Measurements from ENCODE around the gene TRIL. TPM values are rescaled to one million over a fixed set of nuclear protein-coding genes. Genes with fewer than 3 reads are reported as not detected.
A peak's percentile ranks its signal among the peaks of the same experiment; 100 is the strongest.

The TRIL gene
- total and polyA plus RNA-seq, 2 of the 13 experiments (the other 11 are each of a cell fraction or from before 2014, with no cell fraction given) = 0.18 to 0.40 TPM

DNA sequence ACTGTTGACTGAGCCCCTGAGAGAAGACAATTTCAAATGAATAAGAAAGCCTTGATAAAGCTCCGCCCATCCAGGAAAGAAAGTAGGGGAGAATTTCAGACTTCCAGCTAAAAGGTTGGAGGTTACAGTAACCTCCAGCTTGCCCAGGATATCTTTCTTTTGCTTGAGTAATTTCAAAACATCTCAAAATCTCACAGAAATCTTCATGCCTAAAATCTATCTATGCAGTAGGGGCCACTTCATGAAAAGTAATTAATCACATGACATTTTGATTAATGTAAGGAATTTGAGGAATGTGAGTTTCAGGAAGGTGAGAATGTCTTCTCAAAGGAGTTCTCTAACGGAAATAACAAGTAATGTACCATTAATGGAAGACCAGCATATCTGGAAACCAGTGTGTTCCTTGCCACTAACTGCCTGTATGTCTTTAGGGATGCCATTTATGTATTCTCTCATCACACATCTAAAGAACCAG lies 24.2 kb downstream of the TRIL start:
- Histone ChIP-seq H3K4me2 (ENCODE audit: low read depth, low read length) (peak overlapping the region; percentile 78), H3K27ac (ENCODE audit: extremely low read length, insufficient read depth, low read length) (no peak overlapping the region), H3K9ac (ENCODE audit: insufficient read depth, low read depth, low read length) (peak overlapping the region; percentile 48; the same call in 1 of the 2 replicates), H3K36me3 (replicated peaks in 1 of 2; ENCODE audit: control insufficient read depth in 1 of 2, insufficient read depth in 2 of 2, low read length in 2 of 2) (no peaks in the 10 kb centered on the region), H3K27me3 (ENCODE audit: control insufficient read depth in 1 of 2, insufficient read depth in 2 of 2, low read length in 2 of 2) (peaks cover 1 to 6% of the 10 kb centered on the region in 2 experiments; a peak in 2 of 5 replicates), H4K20me1 (ENCODE audit: insufficient read depth, low read length) (no peaks in the 10 kb centered on the region), H3K79me2 (ENCODE audit: insufficient read depth, low read length) (no peaks in the 10 kb centered on the region), H3K4me3 (replicated peaks in 1 of 3; ENCODE audit: insufficient read depth in 1 of 3, low read depth in 2 of 3, low read length in 3 of 3) (peak overlapping the region in 1 of 3 experiments; percentile 29; a peak in 1 of 6 replicates), H3K9me3 (ENCODE audit: low read length) (no peaks in the 10 kb centered on the region), H2AFZ (ENCODE audit: low read length) (no peak overlapping the region), H3K4me1 (ENCODE audit: insufficient read depth, low read length) (peaks cover 37% of the 10 kb centered on the region)
- FAIRE-seq (no peak), ATAC-seq (no peak), DNase-seq (ENCODE audit: low spot score) (no peak)
- intact Hi-C loops (cut with micrococcal nuclease; ENCODE audit: unreplicated experiment) (no loop called here), in situ Hi-C loops (cut with HindIII; ENCODE audit: extremely low pct_ligation_motif_present, low pct_unique_long_range_greater_than_20kb) (no loop called here)
- POLR2A ChIA-PET = no interaction called here
- no peak for TF ChIP-seq SSRP1 (CRISPR knock-in tag; IDR thresholded peaks at IDR 0.05)
- TF ChIP-seq POLR2AphosphoS2 (IDR thresholded peaks at IDR 0.05; ENCODE audit: low read depth, low read length) = no peak
- TF ChIP-seq ERF (CRISPR knock-in tag; IDR thresholded peaks at IDR 0.05) = no peak
- no peak for TF ChIP-seq ATF1 (CRISPR knock-in tag; IDR thresholded peaks at IDR 0.05)
- no peak for TF ChIP-seq RORA (CRISPR knock-in tag; IDR thresholded peaks at IDR 0.05)
- no peak for TF ChIP-seq NR2C2 (CRISPR knock-in tag; IDR thresholded peaks at IDR 0.05; ENCODE audit: borderline replicate concordance)
- no TSS peak for BruUV-seq (replicated peaks)
- CTCF ChIA-PET (ENCODE audit: low intra/inter-chr PET ratio, low total read pairs) = no interaction called here
- WGBS (ENCODE audit: low lambda C conversion rate) = 8% methylated on average over 2 of the region's 2 CpGs

DNA sequence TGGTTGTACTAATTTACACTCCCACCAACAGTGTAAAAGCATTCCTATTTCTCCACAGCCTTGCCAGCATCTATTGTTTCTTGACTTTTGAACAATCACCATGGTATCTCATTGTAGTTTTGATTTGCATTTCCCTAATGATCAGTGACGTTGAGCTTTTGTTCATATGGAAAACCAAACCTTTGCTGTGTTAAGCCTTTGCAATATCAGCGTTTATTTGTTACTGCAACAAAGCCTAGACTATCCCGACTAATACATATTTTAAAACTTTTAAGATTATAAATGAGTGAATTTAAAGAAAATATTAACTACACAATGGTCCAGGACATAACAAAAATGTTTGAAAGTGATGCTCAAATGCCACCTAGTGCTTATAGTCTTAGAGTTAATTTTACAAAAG lies 26.6 kb downstream of the TRIL start:
- H3K4me3 ChIP-seq (replicated peaks in 1 of 3; ENCODE audit: insufficient read depth in 1 of 3, low read depth in 2 of 3, low read length in 3 of 3) = no peak overlapping the region
- no peaks in the 10 kb centered on the region for H3K36me3 ChIP-seq (replicated peaks in 1 of 2; ENCODE audit: control insufficient read depth in 1 of 2, insufficient read depth in 2 of 2, low read length in 2 of 2)
- ChIA-PET POLR2A (no interaction called here), CTCF (ENCODE audit: low intra/inter-chr PET ratio, low total read pairs) (no interaction called here)
- ATAC-seq (no peak), DNase-seq (ENCODE audit: low spot score) (no peak), FAIRE-seq (no peak)
- no peaks in the 10 kb centered on the region for H3K79me2 ChIP-seq (ENCODE audit: insufficient read depth, low read length)
- no peaks in the 10 kb centered on the region for H4K20me1 ChIP-seq (ENCODE audit: insufficient read depth, low read length)
- H3K4me1 ChIP-seq (ENCODE audit: insufficient read depth, low read length) = peaks cover 45% of the 10 kb centered on the region
- in situ Hi-C loops (cut with HindIII; ENCODE audit: extremely low pct_ligation_motif_present, low pct_unique_long_range_greater_than_20kb) = no loop called here
- 34% methylated on average over 3 of the region's 3 CpGs for WGBS (ENCODE audit: low lambda C conversion rate)
- H3K9me3 ChIP-seq (ENCODE audit: low read length) = no peaks in the 10 kb centered on the region
- H3K4me2 ChIP-seq (ENCODE audit: low read depth, low read length) = no peak overlapping the region; the same call in 1 of the 2 replicates
- no TSS peak for BruUV-seq (replicated peaks)
- intact Hi-C loops (cut with micrococcal nuclease; ENCODE audit: unreplicated experiment) = no loop called here
- no peak overlapping the region for H2AFZ ChIP-seq (ENCODE audit: low read length)
- H3K27ac ChIP-seq (ENCODE audit: extremely low read length, insufficient read depth, low read length) = no peak overlapping the region
- peak; percentile 76; the same call in 1 of the 2 replicates for TF ChIP-seq ZNF12 (CRISPR knock-in tag; IDR thresholded peaks at IDR 0.05)
- TF ChIP-seq KLF15 (CRISPR knock-in tag; IDR thresholded peaks at IDR 0.05; ENCODE audit: borderline replicate concordance) = no peak
- TF ChIP-seq XBP1 (CRISPR knock-in tag; IDR thresholded peaks at IDR 0.05) = no peak
- peak; percentile 44 to 54; a peak in 3 of 4 replicates for TF ChIP-seq MAFK (conservative IDR thresholded peaks at IDR 0.05 in 1 of 2, IDR thresholded peaks at IDR 0.05 in 1 of 2; ENCODE audit: low read length in 2 of 2)
- no peak for TF ChIP-seq ZNF30 (CRISPR knock-in tag; IDR thresholded peaks at IDR 0.05)
- peak; percentile 40; the same call in 1 of the 2 replicates for TF ChIP-seq MAFF (IDR thresholded peaks at IDR 0.05; ENCODE audit: low read depth, low read length)
- no peaks in the 10 kb centered on the region for H3K27me3 ChIP-seq (ENCODE audit: control insufficient read depth in 1 of 2, insufficient read depth in 2 of 2, low read length in 2 of 2)
- H3K9ac ChIP-seq (ENCODE audit: insufficient read depth, low read depth, low read length) = no peak overlapping the region

Measured in HepG2 (cell line).